ENCODE results near the gene MTA1. TPM values are rescaled to one million over a fixed set of nuclear protein-coding genes. Genes with fewer than 3 reads are reported as not detected.

Gene MTA1
- total RNA-seq, 6 donors from 2014 or later, result 64.8 to 315 (median 94.9) TPM

GRCh38 chr14:105487449-105487985, 67.9 kb downstream of the MTA1 start:
- peaks cover 78 to 90% (median 82%) of the 10 kb centered on the region in 4 donors for H3K4me1 ChIP-seq

DNA sequence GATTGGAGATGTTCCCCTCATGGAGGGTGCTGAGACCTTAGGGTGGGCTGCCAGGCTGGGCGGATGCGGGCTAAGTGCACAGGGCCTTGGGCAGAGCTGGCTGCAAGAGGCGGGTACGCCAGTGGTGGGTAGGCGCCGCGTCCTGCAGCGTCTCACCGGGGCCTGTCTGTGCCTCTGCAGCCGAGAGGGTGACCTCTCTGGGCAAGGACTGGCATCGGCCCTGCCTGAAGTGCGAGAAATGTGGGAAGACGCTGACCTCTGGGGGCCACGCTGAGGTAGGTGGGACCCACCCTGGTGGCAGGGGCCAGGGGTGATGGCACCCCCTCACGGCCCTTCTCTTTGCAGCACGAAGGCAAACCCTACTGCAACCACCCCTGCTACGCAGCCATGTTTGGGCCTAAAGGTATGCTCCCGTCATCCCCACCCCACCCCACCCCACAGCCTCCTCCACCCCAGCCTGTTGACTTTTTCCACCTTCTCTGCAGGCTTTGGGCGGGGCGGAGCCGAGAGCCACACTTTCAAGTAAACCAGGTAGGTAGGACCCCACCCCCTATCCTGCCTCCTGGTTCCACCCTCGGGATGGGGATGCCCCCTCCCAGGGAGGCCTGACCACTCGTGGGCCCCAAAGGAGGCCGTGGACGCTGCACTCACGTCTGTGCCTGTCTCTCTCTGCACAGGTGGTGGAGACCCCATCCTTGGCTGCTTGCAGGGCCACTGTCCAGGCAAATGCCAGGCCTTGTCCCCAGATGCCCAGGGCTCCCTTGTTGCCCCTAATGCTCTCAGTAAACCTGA, 68.6 kb downstream of the MTA1 start:
- 53 to 79% methylated on average over 12 to 14 of the region's 26 CpGs for WGBS, 2 donors
- peak overlapping the region; percentile 36 to 69 (median 52) for H3K4me3 ChIP-seq
- peaks cover 71 to 83% (median 76%) of the 10 kb centered on the region in 4 donors for H3K4me1 ChIP-seq
- peak overlapping the region; percentile 88 to 98 (median 90) for H3K27ac ChIP-seq
- peaks cover 0 to 6% (median under 1%) of the 10 kb centered on the region in 4 donors for H3K36me3 ChIP-seq
- no peaks in the 10 kb centered on the region for H3K9me3 ChIP-seq
- no peak for TF ChIP-seq POLR2AphosphoS5 (IDR thresholded peaks at IDR 0.05)
- no peak for TF ChIP-seq POLR2A (IDR thresholded peaks at IDR 0.05)
- TF ChIP-seq CTCF (IDR thresholded peaks at IDR 0.05), result peak in 2 of 6 experiments; percentile 8 to 23
- no peak for TF ChIP-seq EP300 (IDR thresholded peaks at IDR 0.05)
- DNase-seq (peak in 1 of 2 donors; percentile 56), ATAC-seq (ENCODE audit: low FRiP score in 2 of 2) (no peak)
- H3K27me3 ChIP-seq, result peaks cover 0 to 3% (median 0%) of the 10 kb centered on the region in 4 donors

More at GRCh38 chr14:105487449-105487985, 67.9 kb downstream of the MTA1 start:
- peaks cover 0 to 3% (median 0%) of the 10 kb centered on the region in 4 donors for H3K27me3 ChIP-seq
- ATAC-seq (ENCODE audit: low FRiP score in 2 of 2) (peak in 1 of 2 donors; percentile 0), DNase-seq (peak; percentile 70 to 94)
- H3K27ac ChIP-seq, result peak overlapping the region; percentile 88 to 98 (median 90)
- no peaks in the 10 kb centered on the region for H3K36me3 ChIP-seq
- WGBS, 2 donors, result 0% methylated on average over 2 of the region's 48 CpGs; no CpG with 5 or more reads in 1 of the 2 donors
- H3K9me3 ChIP-seq, result no peaks in the 10 kb centered on the region
- peak; percentile 24 to 68 for TF ChIP-seq POLR2AphosphoS5 (IDR thresholded peaks at IDR 0.05)
- no peak for TF ChIP-seq CTCF (IDR thresholded peaks at IDR 0.05)
- peak in 2 of 4 donors; percentile 55 to 61 for TF ChIP-seq POLR2A (IDR thresholded peaks at IDR 0.05)
- no peak for TF ChIP-seq EP300 (IDR thresholded peaks at IDR 0.05)
- peak overlapping the region; percentile 36 to 69 (median 52) for H3K4me3 ChIP-seq

DNA sequence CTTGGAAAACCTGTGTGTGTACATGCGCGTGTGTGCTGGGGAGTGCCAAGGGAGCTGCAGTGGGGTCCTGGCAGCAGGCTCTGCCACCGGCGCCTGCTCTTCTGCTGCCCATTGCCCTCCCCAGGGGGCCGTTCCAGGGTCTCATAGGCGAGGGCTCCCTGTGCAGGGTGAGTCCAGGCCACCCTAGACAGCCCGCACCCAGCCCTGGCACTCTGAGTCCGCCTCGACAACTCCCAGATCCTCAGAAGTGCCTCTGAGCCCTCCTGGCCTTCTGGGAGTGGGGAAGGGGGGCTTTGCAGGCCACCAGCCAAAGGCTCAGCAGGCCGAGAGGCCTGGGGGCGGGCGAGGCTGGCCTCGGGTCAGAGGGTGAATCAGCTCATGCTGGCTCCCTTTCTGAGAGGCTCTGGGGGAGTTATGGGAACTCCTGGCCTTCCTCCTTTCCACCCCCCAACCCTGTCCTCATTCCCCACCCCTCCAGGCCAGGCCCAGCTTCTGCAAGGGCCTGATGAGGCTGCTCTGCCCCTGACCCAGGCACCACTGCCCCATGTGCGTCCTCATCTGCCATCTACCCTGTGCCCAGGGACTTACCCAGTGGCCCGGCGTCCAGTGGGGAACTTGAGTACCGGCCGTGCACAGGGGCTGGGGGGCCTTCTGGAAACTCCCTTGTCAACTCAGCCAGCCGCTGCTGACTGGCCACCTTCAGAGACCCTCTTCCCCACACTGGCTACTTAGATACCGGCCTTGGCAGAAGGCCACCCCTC, 69.3 kb downstream of the MTA1 start:
- WGBS, 2 donors, result 64 to 75% methylated on average over 6 to 16 of the region's 20 CpGs
- DNase-seq, result peak in 1 of 2 donors; percentile 79
- Histone ChIP-seq H3K27me3 (peaks cover 0 to 3% (median 0%) of the 10 kb centered on the region in 4 donors), H3K4me3 (peak overlapping the region in 3 of 4 donors; percentile 69 to 92 (median 74)), H3K36me3 (peaks cover 0 to 8% (median 1%) of the 10 kb centered on the region in 4 donors), H3K4me1 (peaks cover 63 to 75% (median 68%) of the 10 kb centered on the region in 4 donors), H3K9me3 (no peaks in the 10 kb centered on the region), H3K27ac (peak overlapping the region; percentile 88 to 98 (median 90))
- TF ChIP-seq POLR2AphosphoS5 (IDR thresholded peaks at IDR 0.05) (no peak), POLR2A (IDR thresholded peaks at IDR 0.05) (no peak), EP300 (IDR thresholded peaks at IDR 0.05) (no peak), CTCF (IDR thresholded peaks at IDR 0.05) (no peak)
- ATAC-seq (ENCODE audit: low FRiP score in 2 of 2), result no peak

DNA sequence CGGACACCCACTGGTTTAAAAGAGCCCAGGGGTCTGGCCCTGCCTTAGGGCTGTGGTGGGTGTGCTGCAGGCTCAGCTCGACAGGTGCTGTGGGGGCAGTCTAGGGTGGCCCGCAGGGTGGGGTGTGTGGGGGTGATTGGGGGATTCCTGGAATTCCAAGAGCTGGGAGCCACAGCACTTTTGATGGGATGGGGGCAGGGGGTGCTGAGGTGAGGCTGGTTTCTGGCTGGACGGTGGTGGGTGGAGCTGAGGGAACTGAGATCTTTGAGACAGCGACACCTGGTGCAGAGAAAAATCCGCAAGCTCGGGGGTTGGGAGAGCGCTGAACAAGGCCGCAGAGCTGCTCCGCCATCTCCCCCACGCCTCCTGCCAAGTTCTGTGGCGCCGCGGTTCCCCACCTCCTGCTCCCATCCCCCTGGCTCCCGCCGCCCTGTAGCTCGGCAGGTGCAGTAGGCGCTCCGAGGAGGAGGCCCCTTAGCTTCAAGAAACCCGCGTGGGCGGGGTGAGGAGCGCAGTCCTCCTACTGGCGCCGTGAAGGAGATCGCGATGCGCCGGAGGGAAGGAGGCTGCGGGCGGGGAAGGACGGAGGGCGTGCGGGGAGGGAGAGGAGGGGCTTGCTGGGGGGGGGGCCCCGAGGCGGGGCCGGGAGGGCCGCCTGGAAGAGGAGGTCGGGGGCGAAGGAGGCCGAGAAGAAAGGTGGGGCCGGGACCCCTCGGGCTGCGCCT, 70.1 kb downstream of the MTA1 start:
- peak; percentile 89 to 92 for DNase-seq
- 3 to 8% methylated on average over 12 to 44 of the region's 44 CpGs for WGBS, 2 donors

More for the DNA sequence above, 70.1 kb downstream of the MTA1 start:
- Histone ChIP-seq H3K4me1 (peaks cover 57 to 68% (median 61%) of the 10 kb centered on the region in 4 donors), H3K27me3 (peaks cover 0 to 3% (median 0%) of the 10 kb centered on the region in 4 donors), H3K36me3 (peaks cover 0 to 8% (median 3%) of the 10 kb centered on the region in 4 donors), H3K9me3 (no peaks in the 10 kb centered on the region), H3K4me3 (peak overlapping the region; percentile 69 to 92 (median 76)), H3K27ac (peak overlapping the region; percentile 88 to 98 (median 90))
- peak; percentile 55 to 84 (median 71) for TF ChIP-seq CTCF (IDR thresholded peaks at IDR 0.05)
- peak in 1 of 2 donors; percentile 50 for TF ChIP-seq POLR2AphosphoS5 (IDR thresholded peaks at IDR 0.05)
- TF ChIP-seq POLR2A (IDR thresholded peaks at IDR 0.05), result no peak
- TF ChIP-seq EP300 (IDR thresholded peaks at IDR 0.05), result no peak
- ATAC-seq (ENCODE audit: low FRiP score in 2 of 2), result peak; percentile 10 to 12

Data from upper lobe of left lung (tissue), 6 donors.